HEK293 (cell line): Measurements from ENCODE around the gene MICU1.

Experiments
- CTCF ChIA-PET: fragments of 350-600 bp; formaldehyde crosslinking; extraction: SDS; loops from one replicate; lab custom pipeline; 2021; ENCODE audit warnings: antibody characterized with exemption; lab: Yijun Ruan, JAX
- POLR2A ChIA-PET: fragments of 300-600 bp; formaldehyde crosslinking; extraction: SDS; loops from one replicate; lab custom pipeline; 2020; ENCODE audit warnings: antibody characterized with exemption, inconsistent platforms; lab: Yijun Ruan, JAX
- H3K27ac ChIP-seq: fragments of 200-500 bp; sonication (Bioruptor generic); 2 replicates; pipeline ENCODE4 v1.5.1; 2014; ENCODE audit warnings: low read depth, low read length, control low read depth, inconsistent platforms; ENCODE audit errors: extremely low read depth
- H3K36me3 ChIP-seq, 2 experiments: fragments of 200-500 bp in 1 of 2; sonication (Bioruptor generic) in 1 of 2; 1 replicate in 1 of 2; 2 replicates in 1 of 2; pipeline ENCODE4 v1.5.1; 2014 to 2017; ENCODE audit warnings: inconsistent platforms in 2 of 2, low read length in 2 of 2; ENCODE audit not compliant: control insufficient read depth in 2 of 2, insufficient read depth in 1 of 2
- H3K4me1 ChIP-seq: fragments of 200-500 bp; sonication (Bioruptor generic); 2 replicates; pipeline ENCODE4 v1.5.1; 2014; ENCODE audit warnings: mild to moderate bottlenecking, low read length, inconsistent platforms; ENCODE audit not compliant: control insufficient read depth, insufficient read depth
- H3K4me3 ChIP-seq: 2 replicates; pipeline ENCODE4 v1.5.1; 2011; ENCODE audit warnings: low read depth, mild to moderate bottlenecking, control low read depth, low read length, moderate library complexity
- H3K9me3 ChIP-seq: fragments of 200-500 bp; sonication (Bioruptor generic); 2 replicates; pipeline ENCODE4 v1.5.1; 2014; ENCODE audit warnings: low read depth, low read length, inconsistent platforms; ENCODE audit not compliant: control insufficient read depth, insufficient read depth
- BCL6B ChIP-seq: fragments of 450-650 bp; formaldehyde crosslinking; IDR thresholded peaks from 2 replicates; pipeline ENCODE4 v1.5.1; 2017; ENCODE audit warnings: missing biosample characterization, missing genetic modification characterization
- GLIS1 ChIP-seq: fragments of 450-650 bp; formaldehyde crosslinking; IDR thresholded peaks from 2 replicates; pipeline ENCODE4 v1.5.1; 2016; ENCODE audit warnings: missing biosample characterization, missing genetic modification characterization
- KLF16 ChIP-seq: fragments of 450-650 bp; formaldehyde crosslinking; IDR thresholded peaks from 2 replicates; pipeline ENCODE4 v1.5.1; 2017; ENCODE audit warnings: missing biosample characterization, missing genetic modification characterization
- YY1 ChIP-seq: fragments of 450-650 bp; formaldehyde crosslinking; IDR thresholded peaks from 2 replicates; pipeline ENCODE4 v1.5.1; 2018; ENCODE audit warnings: missing biosample characterization, missing genetic modification characterization
- YY2 ChIP-seq: fragments of 450-650 bp; formaldehyde crosslinking; IDR thresholded peaks from 2 replicates; pipeline ENCODE4 v1.5.1; 2016; ENCODE audit warnings: missing biosample characterization, missing genetic modification characterization
- ZBTB1 ChIP-seq: fragments of 450-650 bp; formaldehyde crosslinking; IDR thresholded peaks from 2 replicates; pipeline ENCODE4 v1.5.1; 2016; ENCODE audit warnings: missing biosample characterization, missing genetic modification characterization
- ZFP3 ChIP-seq: fragments of 450-650 bp; formaldehyde crosslinking; IDR thresholded peaks from 2 replicates; pipeline ENCODE4 v1.5.1; 2016; ENCODE audit warnings: low read depth, missing biosample characterization, missing genetic modification characterization
- ZFP69B ChIP-seq: fragments of 450-650 bp; formaldehyde crosslinking; IDR thresholded peaks from 2 replicates; pipeline ENCODE4 v1.5.1; 2016; ENCODE audit warnings: missing biosample characterization, missing genetic modification characterization
- ZNF121 ChIP-seq: fragments of 450-650 bp; formaldehyde crosslinking; IDR thresholded peaks from 2 replicates; pipeline ENCODE4 v1.5.1; 2016; ENCODE audit warnings: missing biosample characterization, missing genetic modification characterization
- ZNF138 ChIP-seq: fragments of 450-650 bp; formaldehyde crosslinking; IDR thresholded peaks from 2 replicates; pipeline ENCODE4 v1.5.1; 2016; ENCODE audit warnings: missing biosample characterization, missing genetic modification characterization, borderline replicate concordance
- ZNF140 ChIP-seq: fragments of 450-650 bp; formaldehyde crosslinking; IDR thresholded peaks from 2 replicates; pipeline ENCODE4 v1.5.1; 2016; ENCODE audit warnings: missing biosample characterization, missing genetic modification characterization
- ZNF175 ChIP-seq: fragments of 450-650 bp; formaldehyde crosslinking; IDR thresholded peaks from 2 replicates; pipeline ENCODE4 v1.5.1; 2016; ENCODE audit warnings: missing biosample characterization, missing genetic modification characterization
- ZNF19 ChIP-seq: fragments of 450-650 bp; formaldehyde crosslinking; IDR thresholded peaks from 2 replicates; pipeline ENCODE4; 2016; ENCODE audit warnings: missing biosample characterization, missing genetic modification characterization, low read depth
- ZNF24 ChIP-seq: fragments of 450-650 bp; formaldehyde crosslinking; IDR thresholded peaks from 2 replicates; pipeline ENCODE4 v1.5.1; 2016; ENCODE audit warnings: missing biosample characterization, missing genetic modification characterization
- ZNF366 ChIP-seq: fragments of 450-650 bp; formaldehyde crosslinking; conservative IDR thresholded peaks from 2 replicates; pipeline ENCODE4 v1.5.1; 2016; ENCODE audit warnings: missing biosample characterization, missing genetic modification characterization
- ZNF48 ChIP-seq: fragments of 450-650 bp; formaldehyde crosslinking; IDR thresholded peaks from 2 replicates; pipeline ENCODE4 v1.5.1; 2016; ENCODE audit warnings: missing biosample characterization, missing genetic modification characterization
- ZNF501 ChIP-seq: fragments of 450-650 bp; formaldehyde crosslinking; IDR thresholded peaks from 2 replicates; pipeline ENCODE4 v1.5.1; 2016; ENCODE audit warnings: missing biosample characterization, missing genetic modification characterization
- ZNF521 ChIP-seq: fragments of 450-650 bp; formaldehyde crosslinking; IDR thresholded peaks from 2 replicates; pipeline ENCODE4 v1.5.1; 2017; ENCODE audit warnings: missing biosample characterization, mild to moderate bottlenecking, missing genetic modification characterization
- ZNF580 ChIP-seq: fragments of 450-650 bp; formaldehyde crosslinking; IDR thresholded peaks from 2 replicates; pipeline ENCODE4 v1.5.1; 2016; ENCODE audit warnings: missing biosample characterization, missing genetic modification characterization
- ZNF654 ChIP-seq: fragments of 450-650 bp; formaldehyde crosslinking; IDR thresholded peaks from 2 replicates; pipeline ENCODE4 v1.5.1; 2016; ENCODE audit warnings: low read depth, missing biosample characterization, missing genetic modification characterization
- ZNF670 ChIP-seq: fragments of 450-650 bp; formaldehyde crosslinking; IDR thresholded peaks from 2 replicates; pipeline ENCODE4 v1.5.1; 2016; ENCODE audit warnings: missing biosample characterization, missing genetic modification characterization, low read depth
- ZNF677 ChIP-seq: fragments of 450-650 bp; IDR thresholded peaks from 2 replicates; pipeline ENCODE4 v1.5.0; 2018; ENCODE audit warnings: missing biosample characterization, mild to moderate bottlenecking, missing genetic modification characterization, moderate library complexity
- ZNF747 ChIP-seq: fragments of 450-650 bp; formaldehyde crosslinking; IDR thresholded peaks from 2 replicates; pipeline ENCODE4 v1.5.1; 2016; ENCODE audit warnings: missing biosample characterization, missing genetic modification characterization
- ZNF76 ChIP-seq: fragments of 450-650 bp; formaldehyde crosslinking; IDR thresholded peaks from 2 replicates; pipeline ENCODE4; 2016; ENCODE audit warnings: low read depth, missing biosample characterization, missing genetic modification characterization, borderline replicate concordance
- TF ChIP-seq, protein P1 (sequence below): fragments of 450-650 bp; formaldehyde crosslinking; IDR thresholded peaks from 2 replicates; pipeline ENCODE4 v1.5.1; 2016; ENCODE audit warnings: missing biosample characterization, missing genetic modification characterization

Gene MICU1

GRCh38 chr10:72658696-72659400 is 33.0 kb upstream of the MICU1 start (continued):
- TF ChIP-seq KLF16 (tag by site-specific recombination) (no peak), BCL6B (no peak), ZNF48 (no peak), ZNF747 (tag by site-specific recombination) (no peak), ZFP3 (no peak)

DNA sequence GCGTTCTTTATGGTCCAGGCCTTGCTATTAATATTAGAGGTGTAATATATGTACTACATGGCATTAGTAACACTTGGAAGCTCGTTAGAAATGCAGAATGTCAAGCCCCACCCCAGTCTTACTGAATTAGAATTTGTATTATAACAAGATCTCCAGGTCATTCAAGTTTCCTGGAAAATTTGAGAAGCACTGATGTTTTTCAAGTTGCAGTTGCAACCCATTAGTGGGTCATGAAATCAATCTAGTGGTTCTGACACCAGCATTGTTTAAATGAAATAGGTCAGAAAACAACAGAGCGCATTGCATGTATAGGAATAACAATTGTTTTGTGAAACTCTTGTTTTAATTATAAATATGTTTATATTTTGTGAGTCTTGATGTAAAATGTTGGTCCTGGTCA is 28.8 kb upstream of the MICU1 start:
- Histone ChIP-seq H3K9me3 (no peaks in the 10 kb centered on the region), H3K4me3 (no peak overlapping the region), H3K27ac (no peak overlapping the region), H3K36me3 (no peaks in the 10 kb centered on the region), H3K4me1 (no peaks in the 10 kb centered on the region)
- ChIA-PET CTCF (no interaction called here), POLR2A (no interaction called here)
- TF ChIP-seq, protein P1, sequence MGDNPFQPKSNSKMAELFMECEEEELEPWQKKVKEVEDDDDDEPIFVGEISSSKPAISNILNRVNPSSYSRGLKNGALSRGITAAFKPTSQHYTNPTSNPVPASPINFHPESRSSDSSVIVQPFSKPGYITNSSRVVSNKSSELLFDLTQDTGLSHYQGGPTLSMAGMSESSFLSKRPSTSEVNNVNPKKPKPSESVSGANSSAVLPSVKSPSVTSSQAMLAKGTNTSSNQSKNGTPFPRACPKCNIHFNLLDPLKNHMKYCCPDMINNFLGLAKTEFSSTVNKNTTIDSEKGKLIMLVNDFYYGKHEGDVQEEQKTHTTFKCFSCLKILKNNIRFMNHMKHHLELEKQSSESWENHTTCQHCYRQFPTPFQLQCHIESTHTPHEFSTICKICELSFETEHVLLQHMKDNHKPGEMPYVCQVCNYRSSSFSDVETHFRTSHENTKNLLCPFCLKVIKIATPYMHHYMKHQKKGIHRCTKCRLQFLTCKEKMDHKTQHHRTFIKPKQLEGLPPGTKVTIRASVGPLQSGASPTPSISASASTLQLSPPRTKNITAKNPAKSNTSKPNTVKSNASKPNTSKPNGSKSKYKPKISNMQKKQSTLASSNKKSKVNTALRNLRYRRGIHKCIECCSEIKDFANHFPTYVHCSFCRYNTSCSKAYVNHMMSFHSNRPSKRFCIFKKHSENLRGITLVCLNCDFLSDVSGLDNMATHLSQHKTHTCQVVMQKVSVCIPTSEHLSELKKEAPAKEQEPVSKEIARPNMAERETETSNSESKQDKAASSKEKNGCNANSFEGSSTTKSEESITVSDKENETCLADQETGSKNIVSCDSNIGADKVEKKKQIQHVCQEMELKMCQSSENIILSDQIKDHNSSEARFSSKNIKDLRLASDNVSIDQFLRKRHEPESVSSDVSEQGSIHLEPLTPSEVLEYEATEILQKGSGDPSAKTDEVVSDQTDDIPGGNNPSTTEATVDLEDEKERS: no peak
- no peak for TF ChIP-seq ZNF677 (tag by site-specific recombination)
- no peak for TF ChIP-seq ZNF501
- no peak for TF ChIP-seq ZNF366
- TF ChIP-seq ZFP69B: no peak

GRCh38 chr10:72653383-72654096 is 27.7 kb upstream of the MICU1 start:
- Histone ChIP-seq H3K36me3 (no peaks in the 10 kb centered on the region), H3K4me1 (no peaks in the 10 kb centered on the region), H3K27ac (no peak overlapping the region), H3K4me3 (no peak overlapping the region), H3K9me3 (no peaks in the 10 kb centered on the region)
- ChIA-PET POLR2A (no interaction called here), CTCF (no interaction called here)
- no peak for TF ChIP-seq ZNF654
- no peak for TF ChIP-seq ZFP3
- TF ChIP-seq ZNF670 (tag by site-specific recombination): no peak
- no peak for TF ChIP-seq ZNF19 (tag by site-specific recombination)
- TF ChIP-seq YY1: no peak
- TF ChIP-seq ZNF121 (tag by site-specific recombination): no peak
- TF ChIP-seq ZNF140 (tag by site-specific recombination): no peak

GRCh38 chr10:72649291-72649690 is 23.4 kb upstream of the MICU1 start:
- no peak for TF ChIP-seq GLIS1
- no peak for TF ChIP-seq ZNF521 (tag by site-specific recombination)
- no peak for TF ChIP-seq ZNF76 (tag by site-specific recombination)
- TF ChIP-seq ZNF670 (tag by site-specific recombination): no peak
- TF ChIP-seq ZBTB1 (tag by site-specific recombination): no peak
- no peak for TF ChIP-seq ZNF175
- no peak for TF ChIP-seq ZNF24 (tag by site-specific recombination)
- TF ChIP-seq ZNF580: no peak
- TF ChIP-seq YY2 (tag by site-specific recombination): no peak
- no peak for TF ChIP-seq ZNF138
- Histone ChIP-seq H3K36me3 (no peaks in the 10 kb centered on the region), H3K4me3 (no peak overlapping the region), H3K9me3 (no peaks in the 10 kb centered on the region), H3K4me1 (no peaks in the 10 kb centered on the region), H3K27ac (no peak overlapping the region)
- POLR2A ChIA-PET: no interaction called here
- CTCF ChIA-PET: no interaction called here
